ENCODE results near the gene THSD7B.

GRCh38 chr2:137677466-137677865 is 912.1 kb downstream of the THSD7B start:
- TF ChIP-seq CTCF (IDR thresholded peaks at IDR 0.05) = no peak
- no peak for TF ChIP-seq EP300 (IDR thresholded peaks at IDR 0.05)
- no peak for TF ChIP-seq POLR2A (IDR thresholded peaks at IDR 0.05)
- no peak for TF ChIP-seq POLR2AphosphoS5 (IDR thresholded peaks at IDR 0.05)

All from upper lobe of left lung (tissue), 4 donors.